ENCODE measurements around the gene DPYSL5.

GRCh38 chr2:26847307-26847654, 651 bp upstream of the DPYSL5 start:
- no peak for TF ChIP-seq CTCF (IDR thresholded peaks at IDR 0.05; ENCODE audit: low read depth, low read length)
- TF ChIP-seq EZH2phosphoT487 (IDR thresholded peaks at IDR 0.05; ENCODE audit: low read depth), result no peak
